Stromal cell of bone marrow (primary cell): ENCODE measurements around the gene PEX11G.
A peak's percentile ranks its signal among the peaks of the same experiment; 100 is the strongest.

ENCODE experiments used
- DNase-seq: peaks from one replicate; pipeline ENCODE4 v3.0.0-alpha.2; 2012; ENCODE audit warnings: low read depth

PEX11G gene

DNA sequence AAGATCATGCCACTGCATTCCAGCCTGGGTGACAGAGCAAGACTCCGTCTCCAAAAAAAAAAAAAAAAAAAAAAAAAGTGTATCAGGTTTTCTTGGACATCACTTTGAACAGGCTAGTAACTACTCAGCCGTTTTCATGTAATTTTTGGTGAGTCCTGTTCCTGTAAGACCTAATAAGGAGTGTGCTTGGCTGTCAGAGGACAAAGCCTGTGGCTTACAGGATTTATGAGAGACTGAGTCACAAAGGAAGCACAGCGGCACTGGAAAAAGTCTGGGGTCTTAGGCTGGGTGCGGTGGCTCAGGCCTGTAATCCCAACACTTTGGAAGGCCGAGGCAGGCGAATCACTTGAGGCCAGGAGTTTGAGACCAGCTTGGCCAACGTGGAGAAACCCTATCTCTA lies 55.4 kb downstream of the PEX11G start:
- peak; percentile 12 for DNase-seq

DNA sequence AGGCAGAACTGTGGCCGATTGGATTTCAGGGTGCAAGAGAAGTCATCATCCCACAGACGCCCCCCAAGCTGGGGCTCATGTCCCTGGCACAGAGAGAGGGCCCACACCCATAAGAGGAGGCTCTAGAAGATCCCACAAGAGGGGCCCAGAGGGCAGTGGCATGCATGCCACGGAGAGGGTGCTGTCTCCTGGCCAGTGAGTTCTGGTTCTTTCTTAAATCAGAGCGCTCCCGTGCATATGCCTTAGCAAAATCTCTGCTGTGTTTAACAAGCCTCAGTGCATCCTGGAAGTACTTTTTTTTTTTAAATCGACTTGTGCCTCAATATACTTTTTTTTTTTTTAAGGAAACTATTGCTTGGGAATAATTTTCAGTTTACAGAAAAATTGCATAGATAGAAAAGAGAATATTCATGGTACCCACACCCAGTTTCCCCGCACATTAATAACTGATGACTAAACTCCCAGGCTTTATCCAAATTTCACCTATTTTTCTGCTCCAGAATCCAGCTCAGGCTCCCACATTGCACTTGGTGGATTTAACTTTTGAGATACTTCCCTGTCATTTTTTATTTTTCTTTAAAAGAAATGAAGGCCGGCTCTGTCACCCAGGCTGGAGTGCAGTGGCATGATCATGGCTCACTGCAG lies 59.1 kb downstream of the PEX11G start:
- no peak for DNase-seq

- no peak for DNase-seq
Observed at GRCh38 chr19:7428651-7429113, 60.2 kb downstream of the PEX11G start.

- no peak for DNase-seq
Observed at GRCh38 chr19:7427944-7428343, 60.9 kb downstream of the PEX11G start.

- no peak for DNase-seq
Observed at GRCh38 chr19:7426986-7427385, 61.8 kb downstream of the PEX11G start.
